WI38 (cell line): ENCODE results near the gene PHF5A.

ENCODE experiments used
- H3K4me3 ChIP-seq: 2 replicates; pipeline ENCODE4 v1.5.1; 2011; ENCODE audit warnings: low read depth, mild to moderate bottlenecking, control low read depth, low read length
- CTCF ChIP-seq: IDR thresholded peaks from 2 replicates; pipeline ENCODE4 v1.5.1; 2012; ENCODE audit warnings: low read depth, mild to moderate bottlenecking, control low read depth, low read length

The PHF5A gene

GRCh38 chr22:41511521-41511968, 43.1 kb upstream of the PHF5A start:
- no peak overlapping the region for H3K4me3 ChIP-seq
- no peak for TF ChIP-seq CTCF

- TF ChIP-seq CTCF, result no peak
- no peak overlapping the region for H3K4me3 ChIP-seq
Measured at GRCh38 chr22:41508770-41509170, 40.3 kb upstream of the PHF5A start.

- no peak for TF ChIP-seq CTCF
Measured at GRCh38 chr22:41507330-41508063, 39.0 kb upstream of the PHF5A start.

GRCh38 chr22:41505511-41506220, 37.2 kb upstream of the PHF5A start:
- TF ChIP-seq CTCF, result no peak
- H3K4me3 ChIP-seq, result no peak overlapping the region

More at GRCh38 chr22:41507330-41508063, 39.0 kb upstream of the PHF5A start:
- no peak overlapping the region for H3K4me3 ChIP-seq

GRCh38 chr22:41504816-41505215, 36.3 kb upstream of the PHF5A start:
- no peak for TF ChIP-seq CTCF
- H3K4me3 ChIP-seq, result no peak overlapping the region

GRCh38 chr22:41504397-41504796, 35.9 kb upstream of the PHF5A start:
- H3K4me3 ChIP-seq, result no peak overlapping the region
- TF ChIP-seq CTCF, result no peak

- no peak overlapping the region for H3K4me3 ChIP-seq
- 0 out of 2 replicates have a peak, but pooled peaks have one; percentile 6 for TF ChIP-seq CTCF
Measured at GRCh38 chr22:41501209-41501608, 32.7 kb upstream of the PHF5A start.
